SH-SY5Y (cell line): Measurements from ENCODE around the gene MAGOHB.

Experiments
- GATA2 ChIP-seq: IDR thresholded peaks from 2 replicates; pipeline ENCODE4 v1.6.1; 2011; ENCODE audit warnings: mild to moderate bottlenecking, low read depth, low read length
- GATA3 ChIP-seq: IDR thresholded peaks from 2 replicates; pipeline ENCODE4 v1.6.1; 2011; ENCODE audit warnings: low read depth, mild to moderate bottlenecking, low read length, moderate library complexity

- no peak for TF ChIP-seq GATA2
- TF ChIP-seq GATA3 = no peak
Measured at GRCh38 chr12:10562306-10562933, 51.0 kb downstream of the MAGOHB start.
